Vagina (tissue), 2 donors: Measurements from ENCODE around the gene GPR137B.

ENCODE experiments used
- CTCF ChIP-seq, 3 experiments: fragments of 450-650 bp in 2 of 3; fragments of 200-600 bp in 1 of 3; sonication (generic) in 1 of 3; IDR thresholded peaks; one replicate each; pipeline ENCODE4 v1.5.1; 2017 to 2019; ENCODE audit warnings: antibody characterized with exemption in 3 of 3, mild to moderate bottlenecking in 2 of 3, moderate library complexity in 2 of 3
- POLR2A ChIP-seq, 2 donors: fragments of 450-650 bp; IDR thresholded peaks; one replicate each; pipeline ENCODE4 v1.6.1; 2017; ENCODE audit warnings: antibody characterized with exemption in 2 of 2, mild to moderate bottlenecking in 2 of 2, moderate library complexity in 2 of 2
- POLR2AphosphoS5 ChIP-seq, 2 donors: sonication (generic); formaldehyde crosslinking; IDR thresholded peaks; one replicate each; pipeline ENCODE4 v1.9.0; 2017; ENCODE audit warnings: antibody characterized with exemption in 2 of 2, mild to moderate bottlenecking in 2 of 2, low read depth in 1 of 2; ENCODE audit not compliant: insufficient read depth in 1 of 2

- TF ChIP-seq POLR2A (IDR thresholded peaks at IDR 0.05) (no peak), CTCF (IDR thresholded peaks at IDR 0.05) (no peak), POLR2AphosphoS5 (IDR thresholded peaks at IDR 0.05; ENCODE audit: insufficient read depth in 1 of 2, low read depth in 1 of 2) (peak in 1 of 2 donors; percentile 63)
Measured at GRCh38 chr1:236141447-236142252, 689 bp upstream of the GPR137B start.
